GM21367 (cell line): ENCODE data around the gene PLCE1.
"Not testable (repeated sequence)": the region's sequence is repeated elsewhere in the genome, so short reads cannot be mapped to it uniquely, and the experiment has no call there.

Experiments used
- ATAC-seq: cut with Tn5 transposase; IDR thresholded peaks from one replicate; pipeline ENCODE4 v1.9.1; 2021; ENCODE audit not compliant: unreplicated experiment

The PLCE1 gene

DNA sequence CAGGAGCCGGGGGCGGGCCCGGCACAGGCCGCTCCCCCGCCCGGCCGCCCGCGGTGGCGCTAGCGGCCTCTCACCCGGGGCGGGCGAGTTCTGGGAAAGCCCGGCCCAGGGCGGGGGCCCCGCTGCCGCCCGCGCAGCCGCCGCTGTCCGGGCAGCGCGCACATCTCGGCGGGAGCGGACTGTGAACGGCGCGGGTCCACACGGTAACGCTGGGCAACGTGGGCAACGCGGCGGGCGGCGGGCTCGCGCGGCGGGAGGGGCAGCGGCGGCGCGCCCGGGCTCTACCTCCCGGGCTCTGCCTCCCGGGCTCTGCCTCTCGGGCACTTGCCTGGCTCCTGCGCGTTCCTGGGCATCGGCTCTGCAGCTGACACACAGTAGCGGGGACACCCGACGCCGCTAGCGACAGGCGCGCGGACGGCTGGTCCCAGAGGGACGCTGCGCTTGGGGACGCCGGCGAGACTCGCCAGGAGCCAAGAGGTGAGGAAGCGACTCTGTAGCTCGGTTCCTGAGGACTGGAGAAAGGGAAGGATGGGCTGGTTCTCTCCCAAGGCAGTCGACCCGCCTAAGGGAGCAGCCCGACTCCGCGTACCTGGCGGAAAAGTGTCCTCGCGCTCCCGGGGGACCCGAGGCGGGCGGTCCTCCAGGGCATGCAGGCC, at the start of gene PLCE1:
TSS of gene PLCE1 (plus strand) at position 150 of the 656 bp plus-strand sequence. CDS start 37,116 bp downstream, outside the sequence.
- no peak for ATAC-seq

DNA sequence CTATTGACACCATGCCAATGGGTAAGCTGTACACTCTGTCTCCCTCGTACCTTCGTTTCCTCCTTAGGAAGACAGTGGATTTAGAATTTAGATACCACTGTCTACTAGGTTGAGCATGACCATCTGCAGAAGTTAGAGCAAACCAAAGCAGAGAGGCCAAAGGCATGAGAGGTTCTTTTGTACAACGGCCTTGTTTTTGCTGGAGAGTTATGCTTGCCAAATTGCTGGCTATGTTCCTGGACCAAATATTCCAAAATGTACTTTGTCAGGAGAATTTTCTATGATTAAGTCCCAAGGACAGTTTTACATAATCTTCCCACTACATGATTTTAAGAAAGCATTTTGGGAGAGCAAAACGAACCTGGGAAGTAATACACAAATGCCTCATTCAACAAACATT, 47.9 kb upstream of the PLCE1 start:
- no peak for ATAC-seq

- ATAC-seq = no peak
These were observed 46.7 kb upstream of the PLCE1 start for GRCh38 chr10:93947055-93947454.

DNA sequence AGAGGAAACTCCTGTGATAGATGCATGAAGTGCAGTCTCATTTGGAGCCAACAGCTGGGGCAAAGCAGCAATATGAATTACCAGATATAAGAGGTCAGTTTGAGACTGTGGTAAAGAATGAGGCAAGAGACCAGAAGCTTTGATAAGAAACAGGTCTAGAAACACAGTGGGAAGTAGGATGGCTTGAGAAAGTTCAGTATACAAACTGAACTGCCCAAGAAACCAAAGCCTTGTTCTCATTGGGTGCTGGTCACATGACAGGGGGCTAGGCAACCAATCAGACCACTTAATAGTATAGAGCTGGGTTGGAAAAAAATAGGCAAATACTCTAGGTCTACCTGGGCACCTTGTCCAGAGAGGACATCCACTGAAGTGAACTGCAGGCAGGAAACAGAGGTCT, 46.2 kb upstream of the PLCE1 start:
- no peak for ATAC-seq

- no peak for ATAC-seq
These were observed 41.8 kb upstream of the PLCE1 start for GRCh38 chr10:93951905-93952304.

DNA sequence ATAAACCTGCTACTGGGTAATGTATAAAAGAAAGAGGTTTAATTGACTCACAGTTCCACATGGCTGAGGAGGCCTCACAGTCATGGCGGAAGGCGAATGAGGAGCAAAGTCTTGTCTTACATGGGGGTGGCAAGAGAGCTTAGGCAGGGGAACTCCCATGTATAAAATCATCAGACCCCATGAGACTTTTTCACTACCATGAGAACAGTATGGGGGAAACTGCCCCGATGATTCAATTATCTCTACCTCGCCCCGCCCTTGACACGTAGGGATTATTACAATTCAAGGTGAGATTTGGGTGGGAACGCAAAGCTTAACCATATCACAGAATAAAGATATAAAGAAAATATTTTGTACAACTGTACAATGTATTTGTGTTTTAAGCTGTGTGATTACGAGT, 39.4 kb upstream of the PLCE1 start:
- no peak for ATAC-seq

DNA sequence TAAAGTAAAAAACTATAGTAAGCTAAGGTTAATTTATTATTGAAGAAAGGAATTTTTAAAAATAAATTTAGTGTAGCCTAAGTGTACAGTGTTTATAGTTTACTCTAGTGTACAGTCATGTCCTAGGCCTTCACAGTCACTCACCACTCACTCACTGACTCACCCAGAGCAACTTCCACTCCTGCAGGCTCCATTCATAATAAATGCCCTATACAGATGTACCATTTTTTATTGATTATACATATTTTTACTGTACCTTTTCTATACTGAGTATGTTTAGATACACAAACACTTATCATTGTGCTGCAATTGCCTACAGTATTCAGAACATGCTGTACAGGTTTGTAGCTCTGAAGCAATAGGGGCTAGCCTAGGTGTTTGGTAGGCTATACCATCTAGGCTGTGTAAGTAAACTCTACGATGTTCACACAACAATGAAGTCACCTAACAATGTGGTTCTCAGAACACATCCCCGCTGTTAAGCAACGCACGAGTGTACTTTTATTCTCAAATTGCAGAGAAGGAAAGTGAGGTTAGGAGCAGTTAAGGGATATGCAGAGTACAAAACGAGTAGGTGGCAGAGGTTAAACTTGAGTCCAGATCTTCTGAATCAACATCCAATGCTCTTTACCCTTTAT, 38.9 kb upstream of the PLCE1 start:
- no peak for ATAC-seq

- ATAC-seq = no peak
These were observed 34.9 kb upstream of the PLCE1 start for GRCh38 chr10:93958834-93959233.

- not testable (repeated sequence) for ATAC-seq
These were observed 32.7 kb upstream of the PLCE1 start for GRCh38 chr10:93960988-93961387.

GRCh38 chr10:93962973-93963372, 30.8 kb upstream of the PLCE1 start:
- ATAC-seq = no peak

- no peak for ATAC-seq
These were observed 30.3 kb upstream of the PLCE1 start for GRCh38 chr10:93963434-93963833.

- ATAC-seq = no peak
These were observed 27.8 kb upstream of the PLCE1 start for GRCh38 chr10:93965911-93966310.

DNA sequence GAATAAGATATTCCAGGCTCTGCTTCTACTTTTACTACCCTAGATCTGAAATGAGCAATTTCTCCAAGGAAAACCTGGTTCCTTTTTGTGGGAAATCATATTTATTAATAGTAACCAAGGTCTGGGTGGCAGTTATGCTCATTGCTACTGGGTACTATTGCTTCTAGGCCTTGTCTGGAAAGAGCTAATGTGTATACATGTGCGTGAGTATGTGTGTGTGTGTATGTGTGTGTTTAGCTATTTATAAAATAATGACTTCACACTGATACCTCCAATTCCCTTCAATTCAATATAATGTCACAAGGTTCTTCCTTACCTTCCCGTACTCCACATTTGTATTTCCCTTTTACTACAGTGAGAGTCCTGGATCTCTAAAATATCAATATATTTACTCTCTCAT, 26.0 kb upstream of the PLCE1 start:
- ATAC-seq = no peak

DNA sequence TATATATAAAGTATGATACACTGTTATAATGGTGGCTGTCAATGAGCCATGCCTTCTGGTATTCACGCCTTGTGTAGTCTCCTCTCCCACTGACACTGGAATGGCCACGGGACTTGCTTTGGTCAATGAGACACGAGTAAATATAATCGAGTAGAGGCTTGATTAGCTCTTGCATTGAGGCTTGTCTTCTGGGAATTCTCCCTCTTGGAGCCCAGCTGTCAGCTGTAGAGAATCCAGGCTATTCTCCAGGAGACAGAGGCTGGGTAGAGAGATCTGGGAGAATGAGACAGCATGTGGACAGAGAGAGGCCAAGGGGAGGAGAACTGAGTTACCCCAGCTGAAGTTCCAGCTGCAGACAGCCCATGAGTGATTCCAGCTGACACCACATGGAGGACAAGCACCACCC, 25.2 kb upstream of the PLCE1 start:
- ATAC-seq = no peak

DNA sequence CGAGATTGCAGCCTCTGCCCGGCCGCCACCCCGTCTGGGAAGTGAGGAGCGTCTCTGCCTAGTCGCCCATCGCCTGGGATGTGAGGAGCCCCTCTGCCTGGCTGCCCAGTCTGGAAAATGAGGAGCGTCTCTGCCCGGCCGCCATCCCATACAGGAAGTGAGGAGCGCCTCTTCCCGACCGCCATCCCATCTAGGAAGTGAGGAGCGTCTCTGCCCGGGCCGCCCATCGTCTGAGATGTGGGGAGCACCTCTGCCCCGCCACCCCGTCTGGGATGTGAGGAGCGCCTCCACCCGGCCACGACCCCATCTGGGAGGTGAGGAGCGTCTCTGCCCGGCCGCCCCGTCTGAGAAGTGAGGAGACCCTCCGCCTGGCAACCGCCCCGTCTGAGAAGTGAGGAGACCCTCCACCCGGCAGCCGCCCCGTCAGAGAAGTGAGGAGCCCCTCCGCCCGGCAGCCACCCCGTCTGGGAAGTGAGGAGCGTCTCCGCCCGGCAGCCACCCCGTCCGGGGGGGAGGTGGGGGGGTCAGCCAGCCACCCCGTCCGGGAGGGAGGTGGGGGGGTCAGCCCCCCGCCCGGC, 23.2 kb upstream of the PLCE1 start:
- ATAC-seq = not testable (repeated sequence)

DNA sequence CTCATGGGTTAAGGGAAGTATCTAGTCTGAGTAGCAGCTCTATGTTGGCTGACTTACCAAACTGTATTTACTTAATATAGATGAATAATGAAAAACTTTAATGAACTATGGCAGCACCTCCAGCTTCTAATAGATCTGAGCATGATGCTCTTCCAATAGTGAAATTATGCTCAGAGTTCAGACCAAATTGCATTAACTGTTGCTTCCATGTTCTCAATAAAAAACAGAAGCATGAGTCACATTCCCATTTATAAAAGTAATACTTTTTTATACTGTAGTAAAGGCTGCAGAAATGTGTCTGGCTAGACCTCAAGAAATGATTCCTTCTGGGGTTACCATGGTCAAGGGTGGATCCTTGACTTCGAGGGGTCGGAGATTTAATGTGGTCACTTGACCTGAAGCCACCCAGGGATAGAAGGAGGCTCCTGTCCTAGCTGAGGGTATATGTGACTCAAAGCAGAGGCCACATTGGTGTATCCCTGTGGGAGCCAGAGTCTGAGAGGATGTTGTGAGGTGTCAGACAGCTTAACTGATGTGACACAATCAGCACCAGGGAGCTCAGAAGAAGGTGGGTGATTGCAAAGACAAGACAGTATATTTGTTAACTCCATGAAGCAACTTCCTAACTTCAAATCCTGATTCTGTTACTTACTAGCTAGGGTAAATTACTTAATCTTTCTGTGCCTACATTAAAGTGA, 19.8 kb upstream of the PLCE1 start:
- ATAC-seq = no peak

DNA sequence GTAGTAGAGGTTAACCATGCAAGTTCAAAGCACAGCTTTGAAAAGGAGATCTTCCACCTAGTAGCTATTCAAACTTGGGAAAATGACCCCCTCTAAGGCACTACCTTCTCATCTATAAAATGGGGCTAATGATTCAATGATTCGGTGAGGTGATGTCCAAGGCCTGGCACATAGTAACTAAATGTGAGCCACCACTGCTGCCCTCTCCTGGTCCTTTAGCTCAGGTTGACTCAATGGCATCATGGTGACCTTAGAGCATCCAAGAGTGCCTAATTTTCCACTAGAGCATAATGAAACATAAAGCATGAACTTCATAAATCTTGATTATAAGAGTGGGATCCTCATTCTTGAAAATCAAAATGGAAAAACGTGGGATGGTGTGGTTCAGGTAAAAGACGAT, 16.3 kb upstream of the PLCE1 start:
- no peak for ATAC-seq

DNA sequence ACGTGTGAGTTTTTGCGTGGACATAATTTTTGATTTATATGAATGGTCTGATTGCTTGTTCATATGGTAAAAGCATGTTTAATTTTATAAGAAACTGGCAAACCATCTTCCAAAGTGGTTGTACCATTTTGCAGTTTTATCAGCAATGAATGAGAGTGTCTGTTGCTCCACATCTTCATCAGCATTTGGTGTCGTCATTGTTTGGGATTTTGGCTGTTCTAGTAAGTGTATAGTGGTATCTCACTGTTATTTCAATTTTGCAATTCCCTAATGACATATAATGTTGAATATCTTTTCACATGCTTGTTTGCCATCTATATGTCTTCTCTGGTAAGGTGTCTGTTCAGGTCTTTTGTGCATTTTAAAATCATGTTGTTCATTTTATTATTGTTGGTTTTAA, 13.2 kb upstream of the PLCE1 start:
- ATAC-seq = no peak

- no peak for ATAC-seq
These were observed 2.6 kb upstream of the PLCE1 start for GRCh38 chr10:93991114-93991513.

GRCh38 chr10:93991596-93992284, 2.0 kb upstream of the PLCE1 start:
- ATAC-seq = no peak

DNA sequence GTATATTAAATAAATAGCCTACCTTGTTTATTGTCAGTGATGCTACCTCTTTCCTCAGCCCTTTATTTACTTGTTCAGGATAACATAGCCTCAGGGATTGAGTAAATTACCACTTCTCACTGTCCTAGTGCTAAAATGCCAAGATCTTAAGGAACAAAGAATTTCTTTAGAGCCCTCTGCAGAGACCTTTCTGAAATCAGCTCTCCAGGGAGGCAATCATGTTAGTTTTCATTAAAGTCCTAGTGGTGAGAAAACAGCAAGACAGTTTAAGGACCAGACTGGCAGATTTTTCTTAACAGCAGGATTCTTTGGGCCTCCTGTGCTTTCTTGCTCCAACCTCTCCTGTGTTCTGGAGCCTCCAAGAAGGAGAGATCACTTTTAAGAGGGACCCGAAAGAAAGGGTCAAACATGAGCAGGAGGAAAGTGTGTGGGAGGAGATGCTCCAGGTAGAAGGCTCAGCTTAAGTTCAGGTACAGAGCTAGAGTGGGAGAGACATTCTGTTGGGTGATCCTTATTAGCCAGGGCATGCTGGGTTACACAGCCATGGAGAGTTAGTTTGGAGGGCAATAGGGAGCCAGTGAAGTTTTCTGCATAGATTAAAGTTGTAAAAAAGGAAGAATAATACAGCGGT, 1.2 kb upstream of the PLCE1 start:
- no peak for ATAC-seq
